ENCODE data around the gene NCR2.

NCR2 gene

DNA sequence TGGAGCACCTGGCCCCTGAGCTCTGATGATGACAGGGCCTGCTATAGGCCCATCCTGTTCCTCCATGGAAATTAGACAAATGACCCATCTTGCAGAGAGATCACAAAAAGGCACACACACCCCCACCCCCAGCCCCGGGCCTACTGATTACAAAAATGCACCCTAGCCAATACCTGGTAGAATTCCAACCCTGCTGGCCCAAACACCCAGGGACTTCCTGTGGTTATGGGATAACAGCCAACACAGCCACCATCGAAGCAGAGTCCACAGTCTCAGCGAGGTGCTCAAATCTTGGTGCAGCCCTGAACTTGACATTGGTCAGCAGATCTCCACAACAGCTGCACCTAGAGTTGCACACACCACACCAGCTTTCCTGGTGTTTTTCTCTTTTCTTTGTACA is 17.0 kb downstream of the NCR2 start:
- TF ChIP-seq BACH2 (CRISPR knock-in tag; IDR thresholded peaks at IDR 0.05; ENCODE audit: borderline replicate concordance) (no peak), SNAI2 (CRISPR knock-in tag; IDR thresholded peaks at IDR 0.05) (no peak), ESRRG (CRISPR knock-in tag; IDR thresholded peaks at IDR 0.05) (no peak), ZNF70 (CRISPR knock-in tag; IDR thresholded peaks at IDR 0.05) (no peak), ZC3H10 (CRISPR knock-in tag; IDR thresholded peaks at IDR 0.05) (no peak), ZFP30 (CRISPR knock-in tag; IDR thresholded peaks at IDR 0.05) (no peak), ZNF8 (CRISPR knock-in tag; IDR thresholded peaks at IDR 0.05) (no peak), CSDC2 (CRISPR knock-in tag; IDR thresholded peaks at IDR 0.05) (no peak), GLIS3 (CRISPR knock-in tag; IDR thresholded peaks at IDR 0.05) (no peak), ZNF565 (CRISPR knock-in tag; conservative IDR thresholded peaks at IDR 0.05; ENCODE audit: low read depth) (no peak)
- TF ChIP-seq, protein P1, sequence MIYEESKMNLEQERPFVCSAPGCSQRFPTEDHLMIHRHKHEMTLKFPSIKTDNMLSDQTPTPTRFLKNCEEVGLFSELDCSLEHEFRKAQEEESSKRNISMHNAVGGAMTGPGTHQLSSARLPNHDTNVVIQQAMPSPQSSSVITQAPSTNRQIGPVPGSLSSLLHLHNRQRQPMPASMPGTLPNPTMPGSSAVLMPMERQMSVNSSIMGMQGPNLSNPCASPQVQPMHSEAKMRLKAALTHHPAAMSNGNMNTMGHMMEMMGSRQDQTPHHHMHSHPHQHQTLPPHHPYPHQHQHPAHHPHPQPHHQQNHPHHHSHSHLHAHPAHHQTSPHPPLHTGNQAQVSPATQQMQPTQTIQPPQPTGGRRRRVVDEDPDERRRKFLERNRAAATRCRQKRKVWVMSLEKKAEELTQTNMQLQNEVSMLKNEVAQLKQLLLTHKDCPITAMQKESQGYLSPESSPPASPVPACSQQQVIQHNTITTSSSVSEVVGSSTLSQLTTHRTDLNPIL (CRISPR knock-in tag; IDR thresholded peaks at IDR 0.05; ENCODE audit: low read depth) = no peak
- TF ChIP-seq, protein P2, sequence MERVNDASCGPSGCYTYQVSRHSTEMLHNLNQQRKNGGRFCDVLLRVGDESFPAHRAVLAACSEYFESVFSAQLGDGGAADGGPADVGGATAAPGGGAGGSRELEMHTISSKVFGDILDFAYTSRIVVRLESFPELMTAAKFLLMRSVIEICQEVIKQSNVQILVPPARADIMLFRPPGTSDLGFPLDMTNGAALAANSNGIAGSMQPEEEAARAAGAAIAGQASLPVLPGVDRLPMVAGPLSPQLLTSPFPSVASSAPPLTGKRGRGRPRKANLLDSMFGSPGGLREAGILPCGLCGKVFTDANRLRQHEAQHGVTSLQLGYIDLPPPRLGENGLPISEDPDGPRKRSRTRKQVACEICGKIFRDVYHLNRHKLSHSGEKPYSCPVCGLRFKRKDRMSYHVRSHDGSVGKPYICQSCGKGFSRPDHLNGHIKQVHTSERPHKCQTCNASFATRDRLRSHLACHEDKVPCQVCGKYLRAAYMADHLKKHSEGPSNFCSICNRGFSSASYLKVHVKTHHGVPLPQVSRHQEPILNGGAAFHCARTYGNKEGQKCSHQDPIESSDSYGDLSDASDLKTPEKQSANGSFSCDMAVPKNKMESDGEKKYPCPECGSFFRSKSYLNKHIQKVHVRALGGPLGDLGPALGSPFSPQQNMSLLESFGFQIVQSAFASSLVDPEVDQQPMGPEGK (CRISPR knock-in tag; IDR thresholded peaks at IDR 0.05; ENCODE audit: borderline replicate concordance) = no peak
- no peak for ATAC-seq

DNA sequence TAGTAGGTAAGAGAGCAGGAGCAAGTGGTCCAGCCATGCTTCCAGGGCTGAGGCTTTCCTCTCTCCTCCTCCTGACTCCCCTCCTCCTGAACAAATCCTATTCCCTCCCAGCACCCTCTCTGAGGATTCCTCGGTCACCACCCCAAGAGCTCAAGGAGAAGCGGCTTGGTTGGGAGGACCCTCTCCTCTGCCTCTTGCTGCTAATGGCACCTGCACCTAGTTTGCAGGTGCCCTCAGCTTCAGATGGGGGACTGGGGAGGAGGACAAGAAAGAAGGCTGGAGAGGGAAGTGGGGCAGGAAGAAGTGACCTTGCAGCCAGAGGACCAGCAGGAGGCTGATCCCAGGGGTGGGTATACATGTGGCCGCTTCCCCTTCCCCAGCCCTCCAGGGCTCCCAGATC is 17.5 kb downstream of the NCR2 start:
- no peak for ATAC-seq
- no peak for TF ChIP-seq TCF4 (CRISPR knock-in tag; IDR thresholded peaks at IDR 0.05; ENCODE audit: borderline replicate concordance)
- TF ChIP-seq, protein P1 (CRISPR knock-in tag; IDR thresholded peaks at IDR 0.05; ENCODE audit: low read depth) = no peak
- no peak for TF ChIP-seq TOX (CRISPR knock-in tag; IDR thresholded peaks at IDR 0.05; ENCODE audit: borderline replicate concordance)
- no peak for TF ChIP-seq SNAI2 (CRISPR knock-in tag; IDR thresholded peaks at IDR 0.05)
- TF ChIP-seq BACH2 (CRISPR knock-in tag; IDR thresholded peaks at IDR 0.05; ENCODE audit: borderline replicate concordance) = no peak
- no peak for TF ChIP-seq ARNTL (CRISPR knock-in tag; IDR thresholded peaks at IDR 0.05; ENCODE audit: borderline replicate concordance, low read depth)
- TF ChIP-seq RARB (CRISPR knock-in tag; IDR thresholded peaks at IDR 0.05) = no peak
- no peak for TF ChIP-seq ZNF565 (CRISPR knock-in tag; conservative IDR thresholded peaks at IDR 0.05; ENCODE audit: low read depth)

DNA sequence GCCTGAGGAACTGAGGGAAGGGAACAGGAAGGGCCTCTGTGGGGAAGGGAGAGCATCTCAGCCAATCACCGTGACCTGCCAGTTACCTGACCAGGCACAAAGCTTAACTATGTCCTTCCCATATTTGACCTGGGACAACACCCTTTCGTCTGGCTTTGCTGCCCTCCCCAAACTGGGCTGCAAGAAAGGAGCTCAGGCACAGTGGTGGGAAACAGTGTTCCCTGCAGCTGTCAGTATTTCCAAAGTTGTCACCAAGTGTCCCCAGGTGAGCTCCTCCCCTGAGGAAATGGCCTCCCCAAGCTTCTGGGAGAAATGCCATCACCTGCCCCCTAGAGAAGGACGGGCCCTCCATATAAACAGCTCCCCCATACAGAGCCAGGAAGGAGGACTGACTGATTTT is 17.9 kb downstream of the NCR2 start:
- ATAC-seq = no peak
- no peak for TF ChIP-seq GLIS3 (CRISPR knock-in tag; IDR thresholded peaks at IDR 0.05)
- no peak for TF ChIP-seq ZC3H10 (CRISPR knock-in tag; IDR thresholded peaks at IDR 0.05)
- no peak for TF ChIP-seq SNAI2 (CRISPR knock-in tag; IDR thresholded peaks at IDR 0.05)
- TF ChIP-seq, protein P3, sequence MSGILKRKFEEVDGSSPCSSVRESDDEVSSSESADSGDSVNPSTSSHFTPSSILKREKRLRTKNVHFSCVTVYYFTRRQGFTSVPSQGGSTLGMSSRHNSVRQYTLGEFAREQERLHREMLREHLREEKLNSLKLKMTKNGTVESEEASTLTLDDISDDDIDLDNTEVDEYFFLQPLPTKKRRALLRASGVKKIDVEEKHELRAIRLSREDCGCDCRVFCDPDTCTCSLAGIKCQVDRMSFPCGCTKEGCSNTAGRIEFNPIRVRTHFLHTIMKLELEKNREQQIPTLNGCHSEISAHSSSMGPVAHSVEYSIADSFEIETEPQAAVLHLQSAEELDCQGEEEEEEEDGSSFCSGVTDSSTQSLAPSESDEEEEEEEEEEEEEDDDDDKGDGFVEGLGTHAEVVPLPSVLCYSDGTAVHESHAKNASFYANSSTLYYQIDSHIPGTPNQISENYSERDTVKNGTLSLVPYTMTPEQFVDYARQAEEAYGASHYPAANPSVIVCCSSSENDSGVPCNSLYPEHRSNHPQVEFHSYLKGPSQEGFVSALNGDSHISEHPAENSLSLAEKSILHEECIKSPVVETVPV (CRISPR knock-in tag; IDR thresholded peaks at IDR 0.05) = no peak
- no peak for TF ChIP-seq ESRRG (CRISPR knock-in tag; IDR thresholded peaks at IDR 0.05)
- TF ChIP-seq, protein P4, sequence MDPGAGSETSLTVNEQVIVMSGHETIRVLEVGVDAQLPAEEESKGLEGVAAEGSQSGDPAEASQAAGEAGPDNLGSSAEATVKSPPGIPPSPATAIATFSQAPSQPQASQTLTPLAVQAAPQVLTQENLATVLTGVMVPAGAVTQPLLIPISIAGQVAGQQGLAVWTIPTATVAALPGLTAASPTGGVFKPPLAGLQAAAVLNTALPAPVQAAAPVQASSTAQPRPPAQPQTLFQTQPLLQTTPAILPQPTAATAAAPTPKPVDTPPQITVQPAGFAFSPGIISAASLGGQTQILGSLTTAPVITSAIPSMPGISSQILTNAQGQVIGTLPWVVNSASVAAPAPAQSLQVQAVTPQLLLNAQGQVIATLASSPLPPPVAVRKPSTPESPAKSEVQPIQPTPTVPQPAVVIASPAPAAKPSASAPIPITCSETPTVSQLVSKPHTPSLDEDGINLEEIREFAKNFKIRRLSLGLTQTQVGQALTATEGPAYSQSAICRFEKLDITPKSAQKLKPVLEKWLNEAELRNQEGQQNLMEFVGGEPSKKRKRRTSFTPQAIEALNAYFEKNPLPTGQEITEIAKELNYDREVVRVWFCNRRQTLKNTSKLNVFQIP (CRISPR knock-in tag; IDR thresholded peaks at IDR 0.05; ENCODE audit: borderline replicate concordance, low read depth) = no peak
- TF ChIP-seq TCF4 (CRISPR knock-in tag; IDR thresholded peaks at IDR 0.05; ENCODE audit: borderline replicate concordance) = no peak
- no peak for TF ChIP-seq ZFP3 (CRISPR knock-in tag; IDR thresholded peaks at IDR 0.05)
- TF ChIP-seq CSDC2 (CRISPR knock-in tag; IDR thresholded peaks at IDR 0.05) = no peak
- TF ChIP-seq TOX (CRISPR knock-in tag; IDR thresholded peaks at IDR 0.05; ENCODE audit: borderline replicate concordance) = no peak
- TF ChIP-seq, protein P5, sequence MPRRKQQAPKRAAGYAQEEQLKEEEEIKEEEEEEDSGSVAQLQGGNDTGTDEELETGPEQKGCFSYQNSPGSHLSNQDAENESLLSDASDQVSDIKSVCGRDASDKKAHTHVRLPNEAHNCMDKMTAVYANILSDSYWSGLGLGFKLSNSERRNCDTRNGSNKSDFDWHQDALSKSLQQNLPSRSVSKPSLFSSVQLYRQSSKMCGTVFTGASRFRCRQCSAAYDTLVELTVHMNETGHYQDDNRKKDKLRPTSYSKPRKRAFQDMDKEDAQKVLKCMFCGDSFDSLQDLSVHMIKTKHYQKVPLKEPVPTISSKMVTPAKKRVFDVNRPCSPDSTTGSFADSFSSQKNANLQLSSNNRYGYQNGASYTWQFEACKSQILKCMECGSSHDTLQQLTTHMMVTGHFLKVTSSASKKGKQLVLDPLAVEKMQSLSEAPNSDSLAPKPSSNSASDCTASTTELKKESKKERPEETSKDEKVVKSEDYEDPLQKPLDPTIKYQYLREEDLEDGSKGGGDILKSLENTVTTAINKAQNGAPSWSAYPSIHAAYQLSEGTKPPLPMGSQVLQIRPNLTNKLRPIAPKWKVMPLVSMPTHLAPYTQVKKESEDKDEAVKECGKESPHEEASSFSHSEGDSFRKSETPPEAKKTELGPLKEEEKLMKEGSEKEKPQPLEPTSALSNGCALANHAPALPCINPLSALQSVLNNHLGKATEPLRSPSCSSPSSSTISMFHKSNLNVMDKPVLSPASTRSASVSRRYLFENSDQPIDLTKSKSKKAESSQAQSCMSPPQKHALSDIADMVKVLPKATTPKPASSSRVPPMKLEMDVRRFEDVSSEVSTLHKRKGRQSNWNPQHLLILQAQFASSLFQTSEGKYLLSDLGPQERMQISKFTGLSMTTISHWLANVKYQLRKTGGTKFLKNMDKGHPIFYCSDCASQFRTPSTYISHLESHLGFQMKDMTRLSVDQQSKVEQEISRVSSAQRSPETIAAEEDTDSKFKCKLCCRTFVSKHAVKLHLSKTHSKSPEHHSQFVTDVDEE (CRISPR knock-in tag; IDR thresholded peaks at IDR 0.05) = no peak
